GM18507 (cell line): ENCODE measurements around the gene NELFA.

Experiments
- DNase-seq: peaks from one replicate; pipeline ENCODE4 v3.0.0; 2011; ENCODE audit warnings: low read depth; ENCODE audit not compliant: insufficient read length; ENCODE audit errors: extremely low spot score
- FAIRE-seq: peaks from 2 replicates; lab custom pipeline; 2011; peaks lifted over from hg19 to GRCh38; lab: Jason Lieb, UNC

Gene NELFA

DNA sequence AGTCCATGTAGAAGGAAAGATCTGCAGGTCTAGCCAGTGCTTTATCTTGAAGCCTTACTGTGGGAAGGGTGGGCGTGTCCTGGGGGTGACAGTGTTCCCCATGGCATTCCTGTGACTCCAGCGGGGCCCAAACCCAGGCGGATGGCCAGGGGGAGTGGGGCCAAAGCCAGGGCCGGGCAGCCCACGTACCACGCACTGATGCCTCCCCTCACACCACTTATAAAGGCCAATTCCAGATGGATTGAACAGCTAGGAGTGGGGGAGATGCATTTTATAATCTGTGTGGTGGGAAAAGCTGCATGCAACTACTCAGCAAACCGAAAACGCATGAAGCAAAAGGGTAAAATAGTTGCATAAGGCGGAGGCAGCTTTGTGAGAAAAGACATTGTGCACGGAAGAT lies 36.4 kb downstream of the NELFA start:
- no peak for DNase-seq

DNA sequence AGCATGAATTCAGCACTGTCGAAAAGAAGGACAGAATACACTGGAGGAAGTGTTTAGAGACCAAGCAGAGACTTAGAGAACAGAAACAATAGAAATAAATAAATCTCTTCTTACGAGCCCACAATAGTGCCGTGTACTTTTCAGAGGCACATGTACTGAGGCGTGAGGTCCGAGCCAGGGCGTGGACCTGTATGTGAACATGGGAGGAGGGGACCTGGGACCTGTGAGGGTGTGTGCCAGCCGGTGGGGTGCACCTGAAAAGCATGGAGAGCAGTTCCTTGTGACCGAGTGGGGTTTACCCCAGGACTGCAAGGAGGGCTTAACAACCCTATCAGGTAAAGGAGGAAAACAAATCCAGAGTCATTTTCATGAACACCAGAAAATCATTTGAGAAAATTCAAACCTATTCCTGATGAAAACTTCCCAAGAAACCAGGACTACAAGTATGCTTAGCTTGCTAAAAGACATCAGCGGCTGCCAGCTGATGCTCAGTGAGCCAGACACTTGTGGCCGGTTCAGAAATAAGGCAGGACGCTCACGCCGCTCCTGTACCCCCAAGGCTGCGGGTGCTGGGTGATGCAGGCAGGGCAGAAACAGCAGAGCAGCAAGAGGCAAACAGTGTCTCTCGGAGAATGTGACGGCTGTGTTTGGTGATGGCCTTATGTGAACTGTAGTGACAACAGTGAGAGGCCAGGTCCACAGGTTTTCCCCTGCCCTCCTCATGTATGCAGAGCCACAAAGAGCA lies 37.1 kb downstream of the NELFA start:
- no peak for FAIRE-seq
- no peak for DNase-seq

More for the DNA sequence above, 36.4 kb downstream of the NELFA start:
- no peak for FAIRE-seq

DNA sequence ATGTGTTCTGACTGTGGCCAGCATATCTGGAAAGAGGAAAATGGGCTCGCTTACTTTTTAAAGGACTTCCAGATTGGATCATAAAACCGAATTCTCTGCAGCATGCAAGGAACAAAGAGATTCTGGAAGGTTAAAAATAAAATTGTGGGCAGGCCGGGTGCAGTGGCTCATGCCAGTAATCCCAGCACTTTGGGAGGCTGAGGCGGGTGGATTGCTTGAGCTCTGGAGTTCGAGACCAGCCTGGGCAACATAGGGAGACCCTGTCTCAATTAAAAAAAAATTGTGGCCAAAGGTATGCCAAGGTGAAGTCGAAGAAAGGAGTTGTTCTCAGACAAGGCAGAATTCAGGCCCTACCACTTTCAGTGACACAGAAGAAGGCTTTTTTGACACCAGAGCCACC lies 37.8 kb downstream of the NELFA start:
- DNase-seq = no peak
- no peak for FAIRE-seq

GRCh38 chr4:1969928-1970723 lies 38.6 kb downstream of the NELFA start:
- no peak for FAIRE-seq
- no peak for DNase-seq

DNA sequence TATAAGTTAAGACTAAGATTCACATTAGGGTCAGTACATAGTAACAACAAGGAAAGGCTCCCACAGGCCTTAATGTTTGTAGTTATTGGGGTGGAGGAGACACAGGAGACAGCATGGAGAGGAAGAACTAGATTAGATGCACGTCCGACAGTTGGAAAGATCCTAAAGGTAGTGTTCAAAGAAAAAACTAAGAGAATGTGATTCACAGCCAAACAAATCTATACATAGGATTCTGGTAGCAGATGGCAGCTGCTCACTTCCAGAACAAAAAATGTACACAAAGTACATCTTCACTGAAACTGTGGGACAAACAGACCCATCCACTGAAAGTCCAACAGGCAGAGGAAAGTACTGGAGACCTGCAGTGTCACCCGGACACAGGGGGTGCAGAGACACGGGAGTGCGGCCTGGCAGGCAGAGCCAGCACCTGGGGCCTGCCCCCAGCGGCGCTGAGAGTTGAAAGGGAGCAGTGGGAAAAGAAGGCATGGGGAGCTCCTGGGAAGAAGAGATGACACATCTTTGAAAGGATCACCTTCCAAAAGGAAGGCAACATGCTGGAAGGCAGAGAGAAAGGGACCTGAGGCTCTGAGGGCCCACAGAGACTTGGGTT lies 40.0 kb downstream of the NELFA start:
- no peak for FAIRE-seq
- no peak for DNase-seq

GRCh38 chr4:1967512-1968149 lies 41.1 kb downstream of the NELFA start:
- FAIRE-seq = no peak
- DNase-seq = no peak

DNA sequence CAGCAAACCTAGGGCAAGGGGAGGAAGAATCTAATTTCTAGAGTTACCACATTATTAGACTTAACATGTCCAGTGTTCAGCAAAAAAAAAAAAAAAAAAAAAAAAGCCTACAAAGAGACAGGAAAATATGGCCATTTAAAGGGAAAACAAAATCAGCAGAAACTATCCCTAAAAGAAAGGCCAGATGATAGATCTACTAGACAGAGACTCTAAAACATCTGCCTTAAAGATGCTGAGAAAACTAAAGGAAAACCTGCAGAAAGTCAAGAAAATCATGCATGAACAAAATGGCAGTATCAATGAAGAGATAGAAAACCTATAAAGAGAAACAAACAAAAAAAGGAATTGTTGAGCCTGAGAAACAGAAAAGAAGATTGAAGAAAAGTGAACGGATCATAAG lies 43.8 kb downstream of the NELFA start:
- FAIRE-seq (no peak), DNase-seq (no peak)

DNA sequence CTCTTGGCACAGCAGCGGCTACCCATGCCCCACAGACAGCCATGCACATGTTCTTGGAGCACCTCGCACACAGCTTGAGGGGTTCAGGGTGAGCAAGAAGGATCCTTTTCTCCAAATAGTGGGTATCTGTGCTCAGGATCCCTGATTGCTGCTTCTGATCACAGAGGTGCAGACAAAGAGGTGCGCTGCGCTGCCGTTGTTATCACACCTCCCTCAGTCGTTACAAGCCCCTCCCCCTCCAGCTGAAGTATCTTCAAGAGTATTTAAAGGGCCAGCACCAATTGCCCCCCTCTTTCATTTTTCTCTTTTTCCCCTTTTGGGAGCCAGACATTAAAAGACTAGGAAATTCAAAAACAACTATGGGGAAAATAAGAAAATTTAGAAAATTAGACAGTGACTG lies 44.3 kb downstream of the NELFA start:
- DNase-seq = no peak
- no peak for FAIRE-seq

GRCh38 chr4:1962980-1963379 lies 45.8 kb downstream of the NELFA start:
- FAIRE-seq = no peak
- no peak for DNase-seq

DNA sequence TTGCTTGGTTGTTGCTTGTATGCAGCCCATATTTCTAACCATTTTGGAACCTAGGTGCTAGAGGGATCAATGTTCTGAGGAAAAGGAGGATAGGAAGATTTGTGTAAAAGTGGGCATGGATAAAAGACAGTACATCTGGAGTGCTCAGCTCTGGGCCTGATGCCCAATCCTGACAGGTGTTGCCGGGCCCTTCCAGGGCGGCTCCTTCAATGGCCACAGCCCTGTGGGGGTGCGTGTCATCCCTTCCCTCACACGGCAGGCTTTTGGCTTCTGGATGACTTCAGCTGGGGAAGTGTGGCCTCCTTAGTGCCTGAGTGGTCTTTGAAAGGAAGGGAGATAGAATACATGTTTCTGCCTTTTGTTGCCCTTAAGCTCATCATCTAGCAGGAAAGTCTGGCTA lies 47.2 kb downstream of the NELFA start:
- FAIRE-seq = no peak
- no peak for DNase-seq

DNA sequence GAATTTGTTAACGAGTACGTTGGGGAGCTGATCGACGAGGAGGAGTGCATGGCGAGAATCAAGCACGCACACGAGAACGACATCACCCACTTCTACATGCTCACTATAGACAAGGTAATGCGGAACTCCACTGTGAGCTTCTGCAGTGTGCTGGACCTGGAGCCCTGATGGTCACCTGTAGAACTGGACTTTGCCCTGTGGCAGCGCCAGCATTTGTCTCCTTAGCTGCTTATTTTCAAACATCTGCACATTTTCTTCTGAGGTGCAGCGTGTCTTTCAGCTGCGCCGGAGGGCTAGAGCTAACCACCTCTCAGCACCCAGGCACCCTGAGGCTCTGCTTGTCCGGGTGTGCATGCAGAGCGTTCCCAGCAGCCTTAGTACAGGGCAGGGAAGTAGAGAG lies 47.7 kb downstream of the NELFA start:
- DNase-seq = no peak
- no peak for FAIRE-seq

GRCh38 chr4:1960170-1960825 lies 48.5 kb downstream of the NELFA start:
- DNase-seq (no peak), FAIRE-seq (no peak)

DNA sequence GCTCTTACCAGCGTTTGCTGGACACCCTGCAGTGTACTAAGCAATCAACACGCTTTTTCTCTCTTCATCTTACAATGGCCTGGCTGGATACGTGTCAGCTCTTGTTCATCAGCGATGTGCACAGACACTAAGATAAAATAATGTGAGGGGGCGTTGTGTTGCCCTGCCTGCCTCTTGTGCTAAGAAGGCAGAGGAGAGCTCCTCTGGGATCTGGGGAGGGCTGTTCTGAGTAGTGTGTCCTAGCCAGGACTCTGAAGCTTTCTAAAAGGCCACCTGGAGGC lies 49.7 kb downstream of the NELFA start:
- DNase-seq = no peak
- no peak for FAIRE-seq

DNA sequence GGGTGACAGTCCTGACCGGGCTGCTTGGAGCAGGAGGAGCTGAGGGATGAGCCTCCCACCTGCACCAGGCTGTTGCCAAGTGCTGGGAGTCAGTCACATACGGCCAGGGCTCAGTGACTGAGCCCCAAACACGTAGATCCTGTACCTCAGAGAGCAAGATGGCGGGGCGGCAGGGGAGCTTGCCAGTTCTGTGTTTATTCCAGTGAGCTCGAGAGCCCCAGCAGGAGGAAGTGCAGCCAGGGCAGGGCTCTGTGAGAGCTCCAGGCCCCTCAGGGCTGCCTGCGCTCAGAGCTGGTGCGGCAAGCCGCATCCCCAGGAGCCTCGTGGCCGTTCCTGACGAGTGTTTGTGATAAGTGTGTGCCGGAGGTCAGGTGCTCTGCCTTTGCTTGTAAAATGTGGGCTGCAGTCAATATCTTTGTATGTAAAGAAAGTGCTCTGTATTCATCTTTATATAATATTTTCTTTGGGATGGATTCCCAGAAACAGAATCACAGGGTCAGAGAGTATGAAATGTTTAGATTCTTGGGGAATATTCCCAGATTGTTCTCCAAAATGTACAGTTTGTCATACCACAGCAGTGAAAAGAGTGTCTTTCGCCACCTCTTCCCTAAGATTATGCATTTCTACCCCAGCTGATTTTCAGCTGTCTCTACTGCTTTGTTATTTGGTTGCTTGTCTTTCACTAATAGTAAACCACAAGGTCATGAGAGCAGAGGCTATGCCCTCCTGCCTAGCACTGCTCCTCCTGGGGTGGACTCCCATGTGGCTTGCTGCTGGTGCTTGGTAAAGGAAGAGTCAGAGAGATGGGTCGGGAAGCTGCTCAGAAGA lies 50.3 kb downstream of the NELFA start:
- DNase-seq (no peak), FAIRE-seq (no peak)

DNA sequence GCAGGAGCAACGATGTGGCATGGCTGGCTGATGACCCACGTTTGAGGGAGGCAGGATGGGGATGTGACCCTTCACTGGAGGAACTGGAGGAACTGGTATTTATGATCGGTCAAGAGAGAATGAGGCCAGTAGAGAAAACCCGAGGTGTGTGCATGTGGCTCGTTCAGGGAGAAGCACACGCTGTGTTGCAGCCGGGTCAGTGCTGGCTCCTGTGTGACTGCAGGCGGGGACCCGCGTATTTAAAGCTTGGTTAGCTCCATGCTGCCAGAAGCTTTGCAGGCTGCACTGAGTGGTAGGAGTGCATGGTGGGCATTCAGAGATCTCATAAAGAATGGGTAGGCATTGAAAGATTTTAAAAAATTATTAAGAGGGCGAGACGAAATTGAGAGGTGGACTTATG lies 52.1 kb downstream of the NELFA start:
- DNase-seq (no peak), FAIRE-seq (no peak)

- DNase-seq (no peak), FAIRE-seq (no peak)
Observed at GRCh38 chr4:1953335-1953734, 55.4 kb downstream of the NELFA start.

DNA sequence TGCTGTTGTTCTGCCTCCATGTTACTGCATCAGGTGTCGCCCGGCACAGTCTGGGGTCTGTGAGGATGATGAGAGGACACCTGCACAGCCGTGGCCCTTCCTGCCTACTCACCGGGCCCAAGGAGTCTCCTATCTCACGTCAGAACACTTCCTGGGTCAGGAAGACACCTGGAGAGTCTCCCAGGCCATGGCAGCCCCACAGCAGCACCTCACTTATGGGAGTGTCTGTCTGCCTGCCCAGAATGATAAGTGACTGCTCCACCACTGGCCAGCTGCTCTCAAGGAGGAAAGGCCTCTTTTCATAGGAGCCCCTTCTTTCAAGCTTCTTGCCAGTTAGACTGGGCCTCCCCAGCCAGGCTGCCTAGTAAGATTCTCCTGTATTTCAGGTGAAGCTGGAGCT lies 56.1 kb downstream of the NELFA start:
- FAIRE-seq (no peak), DNase-seq (no peak)

GRCh38 chr4:1952058-1952700 lies 56.6 kb downstream of the NELFA start:
- DNase-seq (no peak), FAIRE-seq (no peak)

GRCh38 chr4:1950369-1950768 lies 58.4 kb downstream of the NELFA start:
- FAIRE-seq = no peak
- DNase-seq = no peak
